Measurements from ENCODE around the gene SRSF5.
"Not testable (repeated sequence)": the region's sequence is repeated elsewhere in the genome, so short reads cannot be mapped to it uniquely, and the experiment has no call there.

SRSF5 gene

DNA sequence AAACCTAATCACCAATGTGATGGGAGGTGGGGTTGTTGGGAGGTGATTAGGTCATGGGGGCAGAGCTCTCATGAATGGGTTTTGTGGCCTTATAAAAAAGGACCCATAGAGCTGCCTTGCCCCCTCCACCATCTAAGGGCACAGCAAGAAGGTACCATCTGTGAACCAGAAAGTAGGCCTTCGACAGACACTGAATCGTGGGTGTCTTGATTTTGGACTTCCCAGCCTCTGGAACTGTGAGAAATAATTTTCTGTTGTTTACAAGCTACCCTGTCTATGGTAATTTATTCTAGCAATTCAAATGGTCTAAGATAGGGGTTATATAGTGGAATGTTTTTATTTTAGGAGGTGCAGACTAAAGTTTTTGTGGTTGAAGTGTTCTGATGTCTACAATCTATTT lies 38.0 kb downstream of the SRSF5 start:
- no peak overlapping the region for H3K27ac Mint-ChIP-seq
- peaks cover 19% of the 10 kb centered on the region for H3K27me3 Mint-ChIP-seq (ENCODE audit: low read depth)
- DNase-seq (ENCODE audit: low spot score) = no peak
- no peaks in the 10 kb centered on the region for H3K9me3 Mint-ChIP-seq
- no peaks in the 10 kb centered on the region for H3K36me3 Mint-ChIP-seq (ENCODE audit: low read depth)
- H3K4me3 Mint-ChIP-seq = no peak overlapping the region
- no peaks in the 10 kb centered on the region for H3K4me1 Mint-ChIP-seq (ENCODE audit: low read depth)

- no peak overlapping the region for H3K27ac Mint-ChIP-seq
Observed at GRCh38 chr14:69807192-69807591, 40.2 kb downstream of the SRSF5 start.

DNA sequence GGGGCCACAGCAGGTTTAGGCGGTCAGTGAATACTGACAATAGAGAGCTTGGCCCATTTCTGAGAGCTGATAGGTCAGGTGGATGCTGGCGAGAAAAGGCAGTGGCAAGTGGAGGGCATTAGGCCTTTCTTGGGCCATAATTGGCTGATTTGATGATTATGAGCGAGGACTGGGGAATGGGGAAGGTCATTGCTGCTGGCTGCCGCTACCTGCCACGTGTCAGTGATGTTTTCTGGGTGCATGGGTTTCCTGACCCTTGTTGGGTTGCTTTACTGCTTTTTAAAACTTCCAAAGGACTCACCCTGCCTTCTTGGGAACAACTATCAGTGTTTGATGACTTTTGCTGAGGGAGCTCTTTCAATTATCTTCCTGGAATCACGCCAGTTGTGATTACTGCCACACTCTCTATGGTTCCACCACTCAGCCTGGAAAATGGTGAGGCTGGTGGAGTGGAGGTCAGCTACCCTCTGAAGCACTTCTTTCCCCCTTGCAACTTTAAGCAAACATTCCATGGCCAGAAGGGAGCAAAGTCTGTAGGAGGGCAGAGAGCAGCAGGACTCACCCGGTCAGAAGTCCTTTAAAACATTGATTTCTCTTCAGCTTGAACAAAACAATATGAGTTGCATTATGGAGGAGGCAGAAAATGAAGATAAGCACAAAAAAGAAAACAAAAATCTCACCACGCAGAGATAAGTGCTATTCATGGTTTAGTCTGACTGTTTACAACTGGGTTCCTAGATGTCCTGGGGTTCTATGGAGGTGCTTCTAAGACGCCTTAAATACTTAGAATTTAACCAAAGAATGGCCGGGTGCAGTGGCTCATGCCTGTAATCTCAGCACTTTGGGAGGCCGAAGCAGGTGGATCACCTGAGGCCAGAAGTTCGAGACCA lies 42.2 kb downstream of the SRSF5 start:
- no peaks in the 10 kb centered on the region for H3K4me1 Mint-ChIP-seq (ENCODE audit: low read depth)
- DNase-seq (ENCODE audit: low spot score) = no peak
- H3K27me3 Mint-ChIP-seq (ENCODE audit: low read depth) = peaks cover 14% of the 10 kb centered on the region
- H3K27ac Mint-ChIP-seq = no peak overlapping the region
- no peaks in the 10 kb centered on the region for H3K9me3 Mint-ChIP-seq
- no peak overlapping the region for H3K4me3 Mint-ChIP-seq
- H3K36me3 Mint-ChIP-seq (ENCODE audit: low read depth) = no peaks in the 10 kb centered on the region

More at GRCh38 chr14:69807192-69807591, 40.2 kb downstream of the SRSF5 start:
- Mint-ChIP-seq H3K4me1 (ENCODE audit: low read depth) (no peaks in the 10 kb centered on the region), H3K4me3 (no peak overlapping the region), H3K36me3 (ENCODE audit: low read depth) (no peaks in the 10 kb centered on the region), H3K27me3 (ENCODE audit: low read depth) (peaks cover 15% of the 10 kb centered on the region), H3K9me3 (no peaks in the 10 kb centered on the region)
- no peak for DNase-seq (ENCODE audit: low spot score)

DNA sequence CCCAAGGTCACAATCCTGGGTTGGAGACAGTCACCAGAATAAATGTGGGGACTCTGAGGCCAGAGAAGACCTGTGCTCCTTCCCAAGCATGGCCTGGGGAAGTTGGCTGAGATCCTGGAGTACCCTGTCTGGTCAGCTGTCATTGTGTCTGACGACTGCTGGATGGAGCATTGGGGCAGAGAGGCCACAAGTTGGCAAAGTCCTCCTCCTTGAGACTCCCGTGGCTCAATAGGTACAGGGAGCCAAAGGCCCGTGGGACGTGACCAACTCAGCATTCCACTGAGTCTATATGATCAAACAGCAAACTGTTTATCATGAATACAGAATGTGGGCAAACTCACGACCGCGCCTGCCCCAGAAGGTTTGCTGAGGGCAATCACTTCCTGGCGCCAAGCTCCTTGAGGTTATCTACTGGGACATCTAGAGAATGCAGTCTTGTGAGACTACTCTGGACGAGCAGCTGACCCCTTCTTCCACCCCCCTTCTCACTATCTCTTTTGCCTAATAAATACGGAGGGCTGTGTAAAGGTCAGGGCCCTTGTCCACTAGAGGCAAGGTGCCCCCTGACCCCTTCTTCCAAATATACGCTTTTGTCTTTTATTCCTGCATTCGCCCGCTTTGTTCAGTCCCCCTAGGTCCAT lies 44.4 kb downstream of the SRSF5 start:
- DNase-seq (ENCODE audit: low spot score) = no peak
- H3K4me3 Mint-ChIP-seq = no peak overlapping the region
- no peak overlapping the region for H3K27ac Mint-ChIP-seq
- H3K36me3 Mint-ChIP-seq (ENCODE audit: low read depth) = no peaks in the 10 kb centered on the region
- no peaks in the 10 kb centered on the region for H3K4me1 Mint-ChIP-seq (ENCODE audit: low read depth)
- no peaks in the 10 kb centered on the region for H3K9me3 Mint-ChIP-seq
- peaks cover 3% of the 10 kb centered on the region for H3K27me3 Mint-ChIP-seq (ENCODE audit: low read depth)

- no peaks in the 10 kb centered on the region for H3K4me1 Mint-ChIP-seq (ENCODE audit: low read depth)
- H3K4me3 Mint-ChIP-seq = no peak overlapping the region
- no peaks in the 10 kb centered on the region for H3K36me3 Mint-ChIP-seq (ENCODE audit: low read depth)
- H3K27ac Mint-ChIP-seq = no peak overlapping the region
- H3K9me3 Mint-ChIP-seq = no peaks in the 10 kb centered on the region
- H3K27me3 Mint-ChIP-seq (ENCODE audit: low read depth) = peaks cover 3% of the 10 kb centered on the region
- no peak for DNase-seq (ENCODE audit: low spot score)
Observed at GRCh38 chr14:69811868-69812252, 44.9 kb downstream of the SRSF5 start.

- no peak for DNase-seq (ENCODE audit: low spot score)
- Mint-ChIP-seq H3K9me3 (no peaks in the 10 kb centered on the region), H3K27me3 (ENCODE audit: low read depth) (peaks cover 3% of the 10 kb centered on the region), H3K4me1 (ENCODE audit: low read depth) (no peaks in the 10 kb centered on the region), H3K4me3 (no peak overlapping the region), H3K27ac (no peak overlapping the region), H3K36me3 (ENCODE audit: low read depth) (no peaks in the 10 kb centered on the region)
Observed at GRCh38 chr14:69812711-69813110, 45.8 kb downstream of the SRSF5 start.

GRCh38 chr14:69813346-69813745 lies 46.4 kb downstream of the SRSF5 start:
- H3K4me3 Mint-ChIP-seq; H3K9me3 Mint-ChIP-seq; H3K27ac Mint-ChIP-seq; DNase-seq (ENCODE audit: low spot score); H3K27me3 Mint-ChIP-seq (ENCODE audit: low read depth); H3K36me3 Mint-ChIP-seq (ENCODE audit: low read depth); H3K4me1 Mint-ChIP-seq (ENCODE audit: low read depth): not testable (repeated sequence)

- H3K4me1 Mint-ChIP-seq (ENCODE audit: low read depth) = peaks cover 1% of the 10 kb centered on the region
- no peaks in the 10 kb centered on the region for H3K36me3 Mint-ChIP-seq (ENCODE audit: low read depth)
- no peak overlapping the region for H3K27ac Mint-ChIP-seq
- no peak overlapping the region for H3K4me3 Mint-ChIP-seq
- no peak for DNase-seq (ENCODE audit: low spot score)
- no peaks in the 10 kb centered on the region for H3K9me3 Mint-ChIP-seq
- peaks cover 3% of the 10 kb centered on the region for H3K27me3 Mint-ChIP-seq (ENCODE audit: low read depth)
Observed at GRCh38 chr14:69814397-69814796, 47.5 kb downstream of the SRSF5 start.

DNA sequence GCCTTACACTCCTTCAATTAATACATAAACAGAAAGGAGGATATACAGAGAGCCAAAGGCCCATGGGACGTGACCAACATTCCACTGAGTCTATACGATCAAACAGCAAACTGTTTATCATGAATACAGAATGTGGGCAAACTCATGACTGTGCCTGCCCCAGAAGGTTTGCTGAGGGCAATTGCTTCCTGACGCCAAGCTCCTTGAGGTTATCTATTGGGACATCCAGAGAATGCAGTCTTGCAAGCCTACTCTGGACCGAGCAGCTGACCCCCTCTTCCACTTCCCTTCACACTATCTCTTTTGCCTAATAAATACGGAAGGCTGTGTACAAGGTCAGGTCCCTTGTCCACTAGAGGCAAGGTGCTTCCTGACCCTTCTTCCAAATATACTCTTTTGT lies 48.6 kb downstream of the SRSF5 start:
- Mint-ChIP-seq H3K4me3 (no peak overlapping the region), H3K27ac (no peak overlapping the region), H3K4me1 (ENCODE audit: low read depth) (peaks cover 1% of the 10 kb centered on the region), H3K36me3 (ENCODE audit: low read depth) (no peaks in the 10 kb centered on the region), H3K9me3 (no peaks in the 10 kb centered on the region), H3K27me3 (ENCODE audit: low read depth) (peaks cover 3% of the 10 kb centered on the region)
- DNase-seq (ENCODE audit: low spot score) = no peak

GRCh38 chr14:69816216-69816615 lies 49.3 kb downstream of the SRSF5 start:
- H3K27ac Mint-ChIP-seq = no peak overlapping the region
- H3K4me3 Mint-ChIP-seq = no peak overlapping the region
- H3K9me3 Mint-ChIP-seq = no peaks in the 10 kb centered on the region
- H3K36me3 Mint-ChIP-seq (ENCODE audit: low read depth) = no peaks in the 10 kb centered on the region
- DNase-seq (ENCODE audit: low spot score) = no peak
- peaks cover 1% of the 10 kb centered on the region for H3K4me1 Mint-ChIP-seq (ENCODE audit: low read depth)
- H3K27me3 Mint-ChIP-seq (ENCODE audit: low read depth) = peaks cover 3% of the 10 kb centered on the region

DNA sequence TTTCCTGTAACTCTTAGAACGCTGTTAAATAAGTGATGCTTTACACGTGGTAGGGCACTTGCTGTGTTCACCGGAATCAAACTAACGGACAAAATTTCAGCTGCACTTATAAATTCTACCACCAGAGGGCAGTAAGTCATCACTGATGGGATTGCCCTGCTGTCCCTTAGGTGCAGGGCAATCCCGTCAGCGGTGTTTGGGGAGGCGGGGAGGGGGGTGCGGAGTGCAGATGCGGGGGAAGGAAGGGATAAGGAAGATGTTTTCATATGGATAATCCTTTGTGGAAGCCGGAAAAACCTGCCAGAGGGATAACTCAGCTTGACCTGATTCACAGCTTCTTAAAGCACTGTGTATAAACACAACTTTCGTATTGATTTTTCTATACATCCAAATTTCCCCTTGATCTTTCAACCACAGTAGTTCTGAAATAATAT lies 51.8 kb downstream of the SRSF5 start:
- H3K27me3 Mint-ChIP-seq (ENCODE audit: low read depth) = peaks cover under 1% of the 10 kb centered on the region
- no peaks in the 10 kb centered on the region for H3K36me3 Mint-ChIP-seq (ENCODE audit: low read depth)
- peak; percentile 47 for DNase-seq (ENCODE audit: low spot score)
- H3K4me1 Mint-ChIP-seq (ENCODE audit: low read depth) = peaks cover 1% of the 10 kb centered on the region
- H3K27ac Mint-ChIP-seq = no peak overlapping the region
- H3K4me3 Mint-ChIP-seq = no peak overlapping the region
- no peaks in the 10 kb centered on the region for H3K9me3 Mint-ChIP-seq

GRCh38 chr14:69819607-69820006 lies 52.7 kb downstream of the SRSF5 start:
- Mint-ChIP-seq H3K4me1 (ENCODE audit: low read depth) (peaks cover 1% of the 10 kb centered on the region), H3K4me3 (no peak overlapping the region), H3K27me3 (ENCODE audit: low read depth) (no peaks in the 10 kb centered on the region), H3K9me3 (no peaks in the 10 kb centered on the region), H3K27ac (no peak overlapping the region), H3K36me3 (ENCODE audit: low read depth) (no peaks in the 10 kb centered on the region)
- no peak for DNase-seq (ENCODE audit: low spot score)

- no peak for DNase-seq (ENCODE audit: low spot score)
- H3K36me3 Mint-ChIP-seq (ENCODE audit: low read depth) = no peaks in the 10 kb centered on the region
- no peak overlapping the region for H3K27ac Mint-ChIP-seq
Observed at GRCh38 chr14:69820991-69821390, 54.0 kb downstream of the SRSF5 start.

More at GRCh38 chr14:69820991-69821390, 54.0 kb downstream of the SRSF5 start:
- Mint-ChIP-seq H3K4me1 (ENCODE audit: low read depth) (peaks cover 1% of the 10 kb centered on the region), H3K9me3 (no peaks in the 10 kb centered on the region), H3K27me3 (ENCODE audit: low read depth) (peaks cover 2% of the 10 kb centered on the region), H3K4me3 (no peak overlapping the region)
